ENCODE data around the gene SLC39A5. TPM values are rescaled to one million over a fixed set of nuclear protein-coding genes. Genes with fewer than 3 reads are reported as not detected.

SLC39A5 gene
- polyA plus RNA-seq, 1 donor from 2014 or later, result 0.33 TPM

- no peak overlapping the region for H3K4me2 ChIP-seq (ENCODE audit: low read length)
- TF ChIP-seq SMC3 (conservative IDR thresholded peaks at IDR 0.05; ENCODE audit: poor library complexity), result no peak
- no peak for TF ChIP-seq TAF1 (IDR thresholded peaks at IDR 0.05; ENCODE audit: low read depth)
- no peak for TF ChIP-seq EP300 (conservative IDR thresholded peaks at IDR 0.05; ENCODE audit: poor library complexity, severe bottlenecking)
- no peak for TF ChIP-seq MXI1 (conservative IDR thresholded peaks at IDR 0.05; ENCODE audit: poor library complexity, severe bottlenecking)
- TF ChIP-seq RAD21 (conservative IDR thresholded peaks at IDR 0.05), result no peak
- no peak for TF ChIP-seq POLR2AphosphoS5 (IDR thresholded peaks at IDR 0.05)
- no peak for TF ChIP-seq EZH2 (IDR thresholded peaks at IDR 0.05; ENCODE audit: borderline replicate concordance, insufficient read depth, low read length, poor library complexity, severe bottlenecking)
- TF ChIP-seq CTCF (IDR thresholded peaks at IDR 0.05; ENCODE audit: poor library complexity, severe bottlenecking), result no peak
- TF ChIP-seq REST (IDR thresholded peaks at IDR 0.05; ENCODE audit: borderline replicate concordance), result no peak
- H3K79me2 ChIP-seq (replicated peaks; ENCODE audit: insufficient read depth, low read length), result no peaks in the 10 kb centered on the region
- H3K27ac ChIP-seq (ENCODE audit: low read length), result no peak overlapping the region
- H3K4me3 ChIP-seq (ENCODE audit: low read length), result no peak overlapping the region
- no peaks in the 10 kb centered on the region for H3K27me3 ChIP-seq (ENCODE audit: insufficient read depth, low read depth, low read length)
- no peak overlapping the region for H3K9ac ChIP-seq (ENCODE audit: low read length)
- no peak overlapping the region for H2AFZ ChIP-seq (ENCODE audit: low read depth, low read length)
- H3K9me2 ChIP-seq (ENCODE audit: insufficient read depth, low read length), result no peaks in the 10 kb centered on the region
- H3K36me3 ChIP-seq (ENCODE audit: insufficient read depth, low read length), result no peaks in the 10 kb centered on the region
- H3F3A ChIP-seq (ENCODE audit: insufficient read depth, low read length, poor library complexity, severe bottlenecking), result no peaks in the 10 kb centered on the region
- no peaks in the 10 kb centered on the region for H4K20me1 ChIP-seq (ENCODE audit: insufficient read depth)
- no peaks in the 10 kb centered on the region for H3K9me3 ChIP-seq (ENCODE audit: low read length)
Measured at GRCh38 chr12:56243731-56244181, 13.9 kb downstream of the SLC39A5 start.

DNA sequence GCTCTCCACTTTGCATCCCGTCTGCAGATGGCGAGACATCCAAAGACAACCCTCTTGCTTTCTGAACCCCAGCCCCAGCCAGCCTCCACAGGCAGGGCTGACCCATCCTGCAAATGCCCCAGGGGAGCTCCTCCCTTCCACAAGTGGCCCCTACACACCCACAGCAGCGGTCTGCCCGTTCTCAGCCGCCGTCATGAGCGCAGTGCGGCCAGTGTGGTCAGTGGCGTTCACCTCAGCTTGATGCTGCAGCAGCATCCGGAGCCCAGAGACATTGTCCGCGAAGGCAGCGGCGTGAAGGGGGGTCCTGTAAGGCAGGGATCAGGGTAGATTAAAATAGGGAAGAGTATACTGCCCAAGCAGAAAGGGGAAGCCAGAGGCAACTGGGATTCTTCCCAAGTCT is 14.6 kb downstream of the SLC39A5 start:
- Histone ChIP-seq H3K4me3 (ENCODE audit: low read length) (no peak overlapping the region), H3K27ac (ENCODE audit: low read length) (no peak overlapping the region), H3K9me3 (ENCODE audit: low read length) (no peaks in the 10 kb centered on the region), H3F3A (ENCODE audit: insufficient read depth, low read length, poor library complexity, severe bottlenecking) (no peaks in the 10 kb centered on the region), H3K36me3 (ENCODE audit: insufficient read depth, low read length) (no peaks in the 10 kb centered on the region), H3K79me2 (replicated peaks; ENCODE audit: insufficient read depth, low read length) (no peaks in the 10 kb centered on the region), H3K4me2 (ENCODE audit: low read length) (no peak overlapping the region), H2AFZ (ENCODE audit: low read depth, low read length) (no peak overlapping the region), H4K20me1 (ENCODE audit: insufficient read depth) (no peaks in the 10 kb centered on the region), H3K27me3 (ENCODE audit: insufficient read depth, low read depth, low read length) (no peaks in the 10 kb centered on the region), H3K9ac (ENCODE audit: low read length) (no peak overlapping the region), H3K9me2 (ENCODE audit: insufficient read depth, low read length) (no peaks in the 10 kb centered on the region)
- TF ChIP-seq MXI1 (conservative IDR thresholded peaks at IDR 0.05; ENCODE audit: poor library complexity, severe bottlenecking) (no peak), POLR2AphosphoS5 (IDR thresholded peaks at IDR 0.05) (no peak), SMC3 (conservative IDR thresholded peaks at IDR 0.05; ENCODE audit: poor library complexity) (no peak), RAD21 (conservative IDR thresholded peaks at IDR 0.05) (no peak), EZH2 (IDR thresholded peaks at IDR 0.05; ENCODE audit: borderline replicate concordance, insufficient read depth, low read length, poor library complexity, severe bottlenecking) (no peak), EP300 (conservative IDR thresholded peaks at IDR 0.05; ENCODE audit: poor library complexity, severe bottlenecking) (no peak), REST (IDR thresholded peaks at IDR 0.05; ENCODE audit: borderline replicate concordance) (no peak), CTCF (IDR thresholded peaks at IDR 0.05; ENCODE audit: poor library complexity, severe bottlenecking) (no peak), TAF1 (IDR thresholded peaks at IDR 0.05; ENCODE audit: low read depth) (no peak)
